GM18861 (cell line): ENCODE results near the gene PLEKHM3.

Experiments
- ATAC-seq: cut with Tn5 transposase; IDR thresholded peaks from one replicate; pipeline ENCODE4 v1.9.1; 2021; ENCODE audit not compliant: unreplicated experiment

Gene PLEKHM3

DNA sequence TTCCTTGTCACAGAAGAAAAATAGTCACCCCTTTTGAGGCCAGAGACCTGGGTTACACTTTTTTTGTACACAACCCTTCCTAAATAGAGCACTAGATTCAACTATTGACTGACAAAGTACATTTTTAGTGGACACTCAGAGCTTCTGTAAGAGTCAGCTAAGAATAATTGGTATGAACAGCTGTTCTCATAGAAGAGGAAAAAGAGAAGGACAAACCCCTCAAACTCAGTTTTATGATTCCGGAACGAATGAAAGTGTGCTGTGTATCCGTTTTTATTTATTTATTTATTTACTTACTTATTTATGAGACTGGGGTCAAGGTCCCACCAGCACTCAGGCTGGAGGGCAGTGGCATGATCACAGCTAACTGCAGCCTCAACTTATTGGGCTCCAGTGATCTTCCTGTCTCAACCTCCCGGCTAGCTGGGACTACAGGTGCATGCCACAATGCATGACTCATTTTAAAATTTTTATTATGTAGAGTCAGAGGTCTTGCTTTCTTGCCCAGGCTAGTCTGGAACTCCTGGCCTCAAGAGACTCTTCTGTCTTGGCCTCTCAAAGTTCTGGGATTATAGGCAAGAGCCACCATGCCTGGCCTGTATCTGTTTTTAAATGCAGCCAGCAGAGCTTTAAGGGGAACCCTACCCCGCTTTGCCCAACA is 219.6 kb downstream of the PLEKHM3 start:
- no peak for ATAC-seq

DNA sequence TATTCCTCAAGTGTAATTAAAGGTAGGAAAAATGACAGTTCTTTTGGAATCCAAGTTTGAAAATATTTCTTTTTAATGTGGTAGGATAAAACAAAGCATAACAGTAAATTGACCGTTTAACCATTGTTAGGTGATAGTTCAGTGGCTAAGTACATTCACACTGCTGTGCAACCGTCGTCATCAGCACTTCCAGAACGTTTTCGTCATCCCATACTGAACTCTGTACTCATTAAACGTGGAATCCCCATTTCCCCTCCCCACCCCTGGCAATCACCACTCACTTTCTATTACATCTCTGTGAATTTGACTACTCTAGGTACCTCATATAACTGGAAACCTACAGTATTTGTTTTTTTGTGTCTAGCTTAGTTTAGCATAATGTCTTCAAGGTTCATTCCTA is 222.7 kb downstream of the PLEKHM3 start:
- no peak for ATAC-seq

DNA sequence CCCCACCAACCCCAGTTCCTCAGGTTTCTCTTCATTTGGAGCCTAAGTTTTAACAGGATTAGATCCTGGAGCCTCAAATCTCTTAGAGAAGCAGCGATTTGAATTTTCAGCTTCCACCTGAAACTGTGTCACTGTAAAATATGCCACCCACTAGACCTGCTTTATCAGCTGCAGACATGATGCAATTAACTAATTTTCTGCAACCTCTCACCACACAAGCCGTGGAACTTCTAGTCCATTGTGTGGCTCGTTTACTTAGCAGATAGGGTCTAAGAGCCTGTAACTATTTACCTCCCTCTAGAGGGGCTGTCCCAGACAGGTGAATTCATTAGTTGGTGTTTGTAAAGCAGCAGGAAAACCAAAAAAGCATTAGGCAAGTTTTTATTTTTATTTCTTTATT is 224.1 kb downstream of the PLEKHM3 start:
- no peak for ATAC-seq

DNA sequence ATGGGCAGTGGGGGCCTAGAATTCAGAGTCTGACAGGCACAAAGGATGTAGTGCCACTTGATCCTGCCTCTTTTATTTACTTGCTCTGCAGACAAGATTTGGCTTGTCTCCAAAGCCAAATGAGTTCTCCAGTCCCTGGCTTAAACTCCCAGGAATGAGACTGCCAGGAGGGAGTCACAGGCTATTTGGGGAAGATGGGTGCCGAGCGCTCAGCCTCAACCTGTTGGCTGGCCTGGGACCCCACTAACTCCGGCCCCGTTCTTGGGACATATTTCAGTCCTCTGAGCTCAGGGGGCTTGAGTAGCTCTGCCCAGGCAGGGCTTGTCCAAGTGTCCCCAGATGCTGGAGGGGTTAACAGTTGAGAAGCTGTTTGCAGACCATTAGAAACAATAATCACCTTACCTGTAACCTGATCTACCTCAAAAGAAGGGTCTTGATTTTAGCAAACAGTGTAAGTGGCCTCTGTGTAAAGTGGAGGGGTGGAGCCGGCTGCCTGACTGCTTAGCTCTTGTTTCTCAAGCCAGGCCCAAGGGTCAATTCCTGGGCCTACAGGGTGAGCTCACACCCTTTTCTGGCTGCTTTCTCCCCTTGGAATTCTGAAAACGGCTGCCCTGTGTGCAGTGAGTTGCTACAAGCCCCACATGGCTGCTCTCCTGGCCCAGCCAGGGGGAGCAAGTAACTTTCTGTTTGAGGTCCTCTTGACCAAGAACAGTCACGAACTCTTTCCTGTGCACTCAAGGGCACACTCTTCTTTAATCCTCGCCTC is 228.6 kb downstream of the PLEKHM3 start:
- ATAC-seq, result no peak

DNA sequence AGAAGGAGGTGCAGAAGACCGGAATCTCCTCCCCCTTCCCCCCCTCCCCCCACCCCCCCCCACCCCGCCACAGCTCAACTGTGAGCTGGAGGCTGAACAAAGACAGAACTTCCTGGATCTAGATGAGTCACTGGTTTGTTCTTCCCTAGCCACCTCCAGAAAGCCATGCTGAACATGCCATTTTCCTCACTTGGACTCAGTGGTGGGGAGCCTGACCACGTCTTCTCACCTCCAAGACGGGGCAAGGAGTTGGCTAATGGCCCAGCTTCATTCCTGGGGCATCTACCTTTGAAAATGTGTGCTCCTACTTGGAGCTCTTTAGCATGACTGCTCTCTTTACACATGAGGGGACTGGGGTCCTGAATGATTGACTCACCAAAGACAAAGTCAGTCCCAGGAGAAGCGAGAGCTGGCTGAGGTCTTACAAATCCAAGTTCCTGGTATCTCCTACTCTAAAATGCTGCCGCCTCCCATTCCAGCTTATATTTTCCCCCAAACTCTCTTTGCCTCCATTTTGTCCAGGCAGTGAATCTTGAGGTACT is 233.0 kb downstream of the PLEKHM3 start:
- ATAC-seq, result no peak

DNA sequence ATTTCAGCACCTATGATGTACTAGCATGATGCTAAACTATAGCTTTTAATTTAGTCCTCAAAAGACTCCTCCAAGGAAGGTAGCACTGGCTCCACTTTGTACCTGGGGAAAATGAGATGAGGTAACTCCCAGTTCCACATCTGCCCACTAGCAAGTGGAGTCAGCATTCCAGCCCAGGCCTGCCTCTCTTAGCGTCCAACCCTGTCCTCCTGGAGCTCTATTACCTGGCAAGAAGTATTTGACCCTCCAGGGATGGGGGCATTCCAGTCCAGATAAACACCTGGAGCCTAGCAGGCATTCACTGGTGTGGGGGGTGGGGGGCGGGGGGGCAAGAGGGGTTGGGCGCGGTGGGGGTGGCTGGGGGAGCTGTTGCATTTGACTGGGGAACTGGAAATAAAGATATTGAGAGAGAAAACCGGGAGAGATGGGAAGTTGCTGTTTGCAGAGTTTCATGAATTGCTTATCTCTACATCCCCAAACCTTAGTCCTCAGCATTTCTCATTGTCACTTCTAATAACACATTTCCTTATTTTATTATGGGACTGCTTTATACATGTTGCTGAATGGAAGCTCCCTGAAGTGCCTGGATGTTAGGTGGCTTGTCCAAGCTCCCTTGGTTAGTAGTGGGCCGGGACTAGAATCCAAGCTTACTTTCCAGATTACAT is 233.6 kb downstream of the PLEKHM3 start:
- ATAC-seq, result no peak

DNA sequence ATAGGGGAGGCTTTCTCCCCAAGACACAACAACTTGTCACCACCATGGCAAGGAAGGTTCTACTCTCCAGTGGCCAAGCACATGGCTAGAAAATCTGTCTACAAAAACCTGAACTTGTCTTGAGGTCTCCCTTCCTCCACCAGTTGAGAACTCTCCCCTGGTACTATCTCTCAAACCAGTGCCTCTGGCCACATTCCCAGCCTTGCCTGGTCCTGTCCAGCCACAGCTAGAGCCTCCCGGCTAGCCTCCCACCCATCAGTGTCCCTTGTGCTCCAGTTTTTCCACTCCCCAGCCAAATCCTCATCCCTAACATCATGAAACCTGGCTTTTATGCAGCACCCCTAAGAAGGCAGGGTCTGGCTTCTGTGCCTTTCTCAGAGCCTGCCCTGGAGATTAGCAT is 234.4 kb downstream of the PLEKHM3 start:
- no peak for ATAC-seq

DNA sequence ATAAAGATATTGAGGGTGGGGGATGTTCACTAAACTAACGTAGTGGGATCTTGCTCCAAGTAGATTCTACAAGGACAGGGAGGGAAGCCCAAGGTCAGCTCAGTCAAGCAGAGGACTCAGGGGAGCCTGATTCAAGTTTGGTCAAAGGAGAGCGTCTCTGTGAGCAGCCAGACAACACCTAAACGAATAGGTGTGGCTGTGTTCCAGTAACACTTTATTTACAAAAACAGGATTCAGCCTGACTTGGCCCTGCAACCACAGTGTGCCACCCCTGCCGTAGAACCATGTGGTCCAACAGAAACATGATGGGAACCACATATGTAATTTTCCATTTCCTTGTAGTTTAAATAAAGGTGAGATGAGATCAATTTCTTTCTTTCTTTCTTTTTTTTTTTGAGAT is 237.5 kb downstream of the PLEKHM3 start:
- ATAC-seq, result no peak

DNA sequence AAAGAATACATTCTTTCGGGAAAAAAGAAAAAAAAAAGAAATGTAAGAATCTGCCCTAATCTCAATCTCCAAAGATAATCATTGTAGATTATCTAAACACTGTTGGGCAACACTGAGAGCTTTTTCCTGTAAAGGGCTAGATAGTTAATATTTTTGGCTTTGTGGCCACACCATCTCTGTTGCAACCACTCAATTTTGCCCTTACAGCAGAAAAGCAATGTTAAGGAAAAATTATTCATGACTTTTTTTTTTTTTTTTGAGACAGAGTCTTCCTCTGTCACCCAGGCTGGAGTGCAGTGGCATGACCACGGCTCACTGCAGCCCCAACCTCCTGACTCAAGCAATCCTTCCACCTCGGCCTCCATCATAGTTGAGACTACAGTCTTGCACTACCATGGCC is 238.3 kb downstream of the PLEKHM3 start:
- ATAC-seq, result no peak

DNA sequence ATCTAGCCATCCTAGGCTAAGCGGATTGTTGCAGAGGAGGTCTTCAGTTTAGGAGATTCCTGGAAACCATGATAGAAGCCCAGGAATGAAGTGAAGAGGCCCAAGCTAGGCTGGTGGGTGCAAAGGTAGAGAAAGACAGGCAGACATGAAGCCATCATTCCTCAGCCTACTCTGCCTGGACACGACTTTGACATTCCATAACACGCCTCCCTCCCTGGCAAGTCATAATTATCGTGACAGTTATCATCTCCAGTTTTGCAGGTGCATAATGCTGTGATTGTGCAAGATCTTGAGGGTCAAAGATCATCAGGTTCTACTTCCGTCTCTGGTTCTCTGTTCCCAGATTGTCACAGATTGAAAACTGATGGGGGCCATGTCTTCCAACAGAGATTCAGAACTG is 240.4 kb downstream of the PLEKHM3 start:
- no peak for ATAC-seq

DNA sequence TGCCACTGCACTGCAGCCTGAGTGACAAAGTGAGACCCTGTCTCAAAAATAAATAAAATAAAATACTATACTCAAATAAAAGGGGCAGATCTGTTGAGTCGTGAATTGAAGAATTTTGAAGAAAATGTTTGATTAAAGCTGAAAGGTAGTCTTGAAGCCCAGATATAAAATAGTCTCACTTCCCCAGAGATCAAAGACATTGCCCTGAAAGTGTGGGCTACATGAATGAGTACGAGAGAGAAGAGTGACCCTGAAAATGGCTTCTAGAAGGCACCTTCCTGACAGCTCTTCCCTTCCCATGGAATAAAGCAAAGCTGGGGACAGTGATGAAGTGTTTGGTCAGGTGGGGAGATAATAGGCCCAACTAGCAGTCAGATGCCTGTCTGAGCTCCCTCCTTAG is 241.8 kb downstream of the PLEKHM3 start:
- ATAC-seq, result no peak

DNA sequence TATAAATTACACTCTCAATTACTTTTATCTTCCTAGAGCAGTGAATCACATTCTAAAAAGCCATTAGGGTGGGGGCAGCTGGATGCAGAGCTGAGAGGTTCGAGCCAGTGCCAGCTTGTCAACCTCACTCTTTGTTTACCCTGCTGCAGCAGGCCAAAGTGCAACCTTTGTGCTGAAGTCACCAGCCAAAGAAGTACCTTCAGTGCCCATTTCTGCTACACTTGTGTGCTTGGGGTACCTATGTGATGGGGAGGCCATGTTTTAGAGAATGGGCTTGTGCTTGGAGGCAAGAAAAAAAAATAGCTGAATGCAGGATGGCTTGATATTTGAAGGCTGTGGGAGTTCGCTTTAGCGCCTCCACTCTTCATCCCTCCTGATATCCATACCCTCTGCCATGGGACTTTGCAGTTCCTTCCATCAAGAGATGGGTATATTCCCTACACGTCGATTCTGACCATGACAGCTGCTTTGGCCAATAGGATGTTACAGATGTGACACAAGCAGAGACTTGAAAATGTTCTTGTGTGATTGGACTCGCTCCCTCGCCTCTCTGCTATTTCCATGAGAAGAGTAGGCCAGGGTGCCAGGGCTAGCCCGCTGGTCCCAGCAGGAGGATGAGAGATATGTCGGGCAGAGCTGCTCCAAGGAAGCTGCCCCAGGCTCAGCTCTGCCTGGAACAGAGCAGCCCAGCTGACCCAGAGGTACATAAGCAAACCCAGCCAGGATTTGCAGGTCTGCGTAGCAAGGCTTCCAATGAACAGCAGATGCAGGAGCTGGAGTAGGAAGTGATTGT is 242.9 kb downstream of the PLEKHM3 start:
- ATAC-seq, result no peak

DNA sequence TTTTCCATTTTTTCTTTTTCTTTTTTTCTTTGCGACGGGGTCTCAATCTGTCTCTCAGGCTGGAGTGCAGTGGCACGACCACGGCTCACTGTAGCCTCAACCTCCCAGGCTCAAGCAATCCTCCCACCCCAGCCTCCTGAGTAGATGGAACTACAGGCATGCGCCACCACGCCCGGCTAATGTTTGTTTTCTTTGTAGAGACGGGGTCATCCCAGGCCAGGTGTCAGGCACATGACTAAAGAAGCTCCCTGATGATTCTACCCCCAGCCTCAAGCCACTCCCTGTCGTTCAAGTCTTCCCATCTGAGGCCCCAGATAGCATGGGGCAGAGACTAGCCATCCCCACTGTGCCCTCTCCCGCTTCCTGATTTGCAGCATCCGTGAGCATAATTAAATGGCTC is 245.8 kb downstream of the PLEKHM3 start:
- ATAC-seq, result no peak

DNA sequence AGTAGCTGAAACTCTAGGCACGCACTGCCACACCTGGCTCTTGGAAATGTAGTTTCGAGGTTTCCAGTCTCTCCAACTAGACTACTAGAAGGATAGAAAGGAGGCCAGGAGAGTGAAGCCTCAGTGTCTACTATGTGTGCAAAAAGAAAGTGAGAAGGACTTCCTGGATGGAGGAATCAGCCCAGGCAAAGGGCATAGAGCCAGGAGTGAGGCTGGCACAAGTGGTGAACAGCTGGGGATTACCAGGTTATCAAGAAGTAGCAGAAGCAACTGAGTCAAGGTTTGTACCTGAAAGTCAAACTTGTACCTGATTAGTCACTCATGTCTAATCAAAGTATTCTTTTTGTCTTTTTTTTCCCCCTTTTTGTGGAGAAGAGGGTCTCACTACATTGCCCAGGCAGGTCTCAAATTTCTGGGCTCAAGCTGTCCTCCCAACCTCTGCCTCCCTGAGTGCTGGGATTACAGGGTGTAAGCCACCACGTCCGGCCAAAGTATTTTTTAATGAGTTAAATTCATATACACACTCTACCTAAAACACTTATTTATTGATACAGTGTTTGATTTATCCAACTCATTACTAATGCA is 246.9 kb downstream of the PLEKHM3 start:
- ATAC-seq, result no peak

DNA sequence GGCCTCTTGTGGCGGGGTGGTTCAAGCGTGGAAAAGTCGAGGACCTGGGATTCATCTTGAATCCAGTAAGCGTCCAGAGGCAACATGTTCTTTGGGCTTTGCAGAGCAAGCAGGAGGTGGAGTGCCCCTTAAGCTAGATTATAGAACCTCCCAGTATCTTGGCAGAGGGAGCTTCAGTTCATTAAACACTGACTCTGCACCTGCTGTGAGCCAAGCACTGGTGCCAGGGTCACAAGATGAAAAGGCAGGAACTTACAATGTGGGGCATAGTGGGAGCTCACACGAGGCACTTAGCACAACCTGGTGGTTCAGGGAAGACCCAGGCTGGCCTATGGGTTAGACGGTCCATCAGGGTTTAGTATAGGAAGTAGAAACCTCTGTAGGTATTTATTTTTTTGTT is 248.2 kb downstream of the PLEKHM3 start:
- no peak for ATAC-seq

DNA sequence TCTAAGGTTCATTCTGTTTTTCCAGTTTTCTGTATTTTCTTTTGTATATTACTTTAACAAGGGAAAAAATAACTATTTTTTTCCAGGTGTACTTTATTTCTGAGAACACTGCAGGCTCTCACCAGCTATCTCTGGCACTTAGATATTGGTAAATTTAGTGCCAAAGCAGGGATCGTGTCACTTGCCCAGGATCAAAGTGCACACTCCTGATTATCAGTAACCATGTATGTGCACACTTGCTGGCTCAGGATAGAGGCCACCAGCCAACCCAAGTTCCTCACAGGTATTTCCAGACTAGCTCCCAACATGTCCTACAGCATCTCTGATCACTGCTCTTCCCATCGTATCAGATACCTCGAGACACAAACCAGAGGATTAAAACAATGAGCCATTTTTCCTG is 249.9 kb downstream of the PLEKHM3 start:
- no peak for ATAC-seq

DNA sequence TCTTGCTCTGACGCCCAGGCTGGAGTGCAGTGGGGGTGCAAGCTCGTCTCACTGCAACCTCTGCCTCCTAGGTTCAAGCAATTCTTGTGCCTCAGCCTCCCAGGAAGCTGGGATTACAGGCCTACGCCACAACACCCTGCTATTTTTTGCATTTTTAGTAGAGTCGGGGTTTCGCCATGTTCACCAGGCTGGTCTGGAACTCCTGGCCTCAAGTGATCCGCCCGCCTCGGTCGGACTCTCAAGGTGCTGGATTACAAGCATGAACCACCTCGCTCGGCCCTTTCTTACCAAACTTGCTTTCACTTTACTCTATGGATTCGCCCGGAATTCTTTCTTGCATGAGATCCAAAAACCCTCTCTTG is 252.5 kb downstream of the PLEKHM3 start:
- ATAC-seq, result no peak

DNA sequence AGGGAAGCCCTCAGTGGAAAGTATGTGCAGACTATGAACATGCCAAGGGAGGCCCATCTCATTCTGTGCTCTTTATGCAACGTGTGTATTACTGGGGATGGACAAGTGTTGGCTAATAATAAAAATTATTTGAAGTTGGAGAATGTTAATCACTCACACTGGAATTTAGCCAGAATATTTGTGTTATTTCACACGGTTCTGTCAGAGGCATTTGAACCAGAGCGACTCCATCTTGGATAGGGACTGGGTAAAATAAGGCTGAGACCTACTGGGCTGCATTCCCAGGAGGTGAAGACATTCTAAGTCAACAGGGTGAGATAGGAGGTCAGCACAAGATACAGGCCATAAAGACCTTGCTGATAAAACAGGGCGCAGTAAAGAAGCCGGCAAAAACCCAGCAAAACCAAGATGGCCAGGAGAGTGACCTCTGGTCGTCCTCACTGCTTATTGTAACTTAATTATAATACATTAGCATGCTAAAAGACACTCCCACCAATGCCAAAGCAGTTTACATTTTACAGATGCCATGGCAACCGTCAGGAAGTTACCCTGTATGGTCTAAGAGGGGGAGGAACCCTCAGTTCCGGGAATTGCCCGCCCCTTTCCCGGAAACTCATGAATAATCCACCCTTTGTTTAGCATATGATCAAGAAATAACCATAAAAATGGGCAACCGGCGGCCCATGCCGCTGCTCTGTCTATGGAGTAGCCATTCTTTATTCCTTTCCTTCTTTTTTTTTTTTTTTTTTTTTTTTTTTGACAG is 253.1 kb downstream of the PLEKHM3 start:
- no peak for ATAC-seq

DNA sequence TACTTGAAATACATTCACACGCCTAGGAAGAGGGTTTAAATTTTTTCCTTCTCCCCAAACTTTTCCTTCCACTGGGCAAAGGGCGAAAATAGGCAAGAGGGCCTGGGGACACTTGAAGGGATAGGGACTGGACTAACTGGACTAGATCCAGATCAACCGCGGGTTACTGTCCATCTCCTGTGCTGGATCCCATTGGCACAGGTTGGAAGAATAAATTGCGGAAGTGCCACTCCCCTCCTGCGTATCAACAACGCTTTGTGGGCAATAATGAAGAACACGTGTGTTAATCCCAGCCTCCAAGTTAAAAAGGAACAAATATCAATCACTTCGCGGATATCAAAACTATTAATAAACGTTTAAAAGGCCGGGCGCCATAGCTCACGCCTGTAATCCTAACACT is 253.9 kb downstream of the PLEKHM3 start:
- no peak for ATAC-seq
